G401 (cell line): ENCODE measurements around the gene SERPINA3. TPM values are rescaled to one million over a fixed set of nuclear protein-coding genes. Genes with fewer than 3 reads are reported as not detected.
"Not testable (repeated sequence)": the region's sequence is repeated elsewhere in the genome, so short reads cannot be mapped to it uniquely, and the experiment has no call there.

Experiments used
- DNase-seq: peaks from one replicate; pipeline ENCODE4 v3.0.0-alpha.2; 2015; ENCODE audit warnings: low spot score
- in situ Hi-C: cut with HindIII; loops from 2 replicates; pipeline ENCODE4 v1.10.0; 2016; ENCODE audit warnings: low sequenced_read_pairs, mixed read lengths
- total RNA-seq: library from RNA; depleted of rRNA; stranded (reverse); fragments of >200 nt; shearing (Covaris generic); gene quantifications from 2 replicates; pipeline ENCODE4 v1.2.3, GENCODE V29; 2014

Gene SERPINA3
- total RNA-seq, 1 experiment from 2014 or later: not detected

- in situ Hi-C loops: no loop called here
- no peak for DNase-seq
Observed at GRCh38 chr14:94605361-94605760, 6.8 kb upstream of the SERPINA3 start.

- in situ Hi-C loops: not testable (repeated sequence)
Observed at GRCh38 chr14:94608966-94609365, 3.2 kb upstream of the SERPINA3 start.

GRCh38 chr14:94611179-94611578 is 1.0 kb upstream of the SERPINA3 start:
- in situ Hi-C loops: no loop called here
- DNase-seq: no peak

More at GRCh38 chr14:94608966-94609365, 3.2 kb upstream of the SERPINA3 start:
- DNase-seq: not testable (repeated sequence)

GRCh38 chr14:94612580-94613554 is 676 bp downstream of the SERPINA3 start:
- DNase-seq: peak; percentile 74
- in situ Hi-C loops: no loop called here

- no peak for DNase-seq
- in situ Hi-C loops: no loop called here
Observed at GRCh38 chr14:94613720-94614644, 1.8 kb downstream of the SERPINA3 start.

GRCh38 chr14:94614802-94615201 is 2.6 kb downstream of the SERPINA3 start:
- in situ Hi-C loops: no loop called here

GRCh38 chr14:94615254-94615653 is 3.1 kb downstream of the SERPINA3 start:
- in situ Hi-C loops: no loop called here
- DNase-seq: no peak

More at GRCh38 chr14:94614802-94615201, 2.6 kb downstream of the SERPINA3 start:
- DNase-seq: no peak

GRCh38 chr14:94615823-94616570 is 3.8 kb downstream of the SERPINA3 start:
- in situ Hi-C loops: no loop called here

GRCh38 chr14:94617366-94617941 is 5.3 kb downstream of the SERPINA3 start:
- DNase-seq: no peak
- in situ Hi-C loops: no loop called here

More at GRCh38 chr14:94615823-94616570, 3.8 kb downstream of the SERPINA3 start:
- DNase-seq: no peak

- in situ Hi-C loops: no loop called here
Observed at GRCh38 chr14:94617988-94618822, 6.0 kb downstream of the SERPINA3 start.

GRCh38 chr14:94619297-94619696 is 7.1 kb downstream of the SERPINA3 start:
- no peak for DNase-seq
- in situ Hi-C loops: no loop called here

More at GRCh38 chr14:94617988-94618822, 6.0 kb downstream of the SERPINA3 start:
- DNase-seq: no peak

GRCh38 chr14:94620597-94620996 is 8.4 kb downstream of the SERPINA3 start:
- no peak for DNase-seq
- in situ Hi-C loops: no loop called here

GRCh38 chr14:94621358-94622134 is 9.4 kb downstream of the SERPINA3 start:
- DNase-seq: no peak
- in situ Hi-C loops: no loop called here

- in situ Hi-C loops: no loop called here
- no peak for DNase-seq
Observed at GRCh38 chr14:94622653-94623421, 10.6 kb downstream of the SERPINA3 start.

GRCh38 chr14:94623422-94623809 is 11.2 kb downstream of the SERPINA3 start:
- in situ Hi-C loops: no loop called here
- no peak for DNase-seq

GRCh38 chr14:94623856-94624499 is 11.8 kb downstream of the SERPINA3 start:
- no peak for DNase-seq
- in situ Hi-C loops: no loop called here
